ENCODE data around the gene SEC16B.

GRCh38 chr1:177897281-177897997, 72.4 kb downstream of the SEC16B start:
- TF ChIP-seq SIN3A (IDR thresholded peaks at IDR 0.05; ENCODE audit: borderline replicate concordance in 2 of 2, control insufficient read depth in 1 of 2, low read depth in 2 of 2, low read length in 2 of 2) (no peak), CBFB (CRISPR knock-in tag; IDR thresholded peaks at IDR 0.05) (no peak), FOXP1 (CRISPR knock-in tag; IDR thresholded peaks at IDR 0.05) (no peak), ZNF224 (CRISPR knock-in tag; IDR thresholded peaks at IDR 0.05) (no peak), EZH2 (IDR thresholded peaks at IDR 0.05; ENCODE audit: borderline replicate concordance, low read depth, low read length) (no peak), ATF3 (IDR thresholded peaks at IDR 0.05) (no peak), ATF3 (CRISPR knock-in tag; conservative IDR thresholded peaks at IDR 0.05) (no peak), ZNF23 (CRISPR knock-in tag; IDR thresholded peaks at IDR 0.05) (no peak)
- TF ChIP-seq, protein P1, sequence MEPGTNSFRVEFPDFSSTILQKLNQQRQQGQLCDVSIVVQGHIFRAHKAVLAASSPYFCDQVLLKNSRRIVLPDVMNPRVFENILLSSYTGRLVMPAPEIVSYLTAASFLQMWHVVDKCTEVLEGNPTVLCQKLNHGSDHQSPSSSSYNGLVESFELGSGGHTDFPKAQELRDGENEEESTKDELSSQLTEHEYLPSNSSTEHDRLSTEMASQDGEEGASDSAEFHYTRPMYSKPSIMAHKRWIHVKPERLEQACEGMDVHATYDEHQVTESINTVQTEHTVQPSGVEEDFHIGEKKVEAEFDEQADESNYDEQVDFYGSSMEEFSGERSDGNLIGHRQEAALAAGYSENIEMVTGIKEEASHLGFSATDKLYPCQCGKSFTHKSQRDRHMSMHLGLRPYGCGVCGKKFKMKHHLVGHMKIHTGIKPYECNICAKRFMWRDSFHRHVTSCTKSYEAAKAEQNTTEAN (CRISPR knock-in tag; IDR thresholded peaks at IDR 0.05), result no peak
- TF ChIP-seq, protein P2, sequence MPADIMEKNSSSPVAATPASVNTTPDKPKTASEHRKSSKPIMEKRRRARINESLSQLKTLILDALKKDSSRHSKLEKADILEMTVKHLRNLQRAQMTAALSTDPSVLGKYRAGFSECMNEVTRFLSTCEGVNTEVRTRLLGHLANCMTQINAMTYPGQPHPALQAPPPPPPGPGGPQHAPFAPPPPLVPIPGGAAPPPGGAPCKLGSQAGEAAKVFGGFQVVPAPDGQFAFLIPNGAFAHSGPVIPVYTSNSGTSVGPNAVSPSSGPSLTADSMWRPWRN (IDR thresholded peaks at IDR 0.05; ENCODE audit: low read depth), result no peak

All from K562 (cell line).